ENCODE measurements around the gene NCKAP5L. TPM values are rescaled to one million over a fixed set of nuclear protein-coding genes. Genes with fewer than 3 reads are reported as not detected.

The NCKAP5L gene
- total and polyA plus RNA-seq, 9 of the 15 experiments (the other 6 are each of a cell fraction or from before 2014, with no cell fraction given), result 0.01 to 14.4 (median 3.7) TPM

GRCh38 chr12:49790741-49791555 is 37.3 kb downstream of the NCKAP5L start:
- Histone ChIP-seq H3K4me1 (replicated peaks in 1 of 2; ENCODE audit: control insufficient read depth in 2 of 2, insufficient read depth in 2 of 2, low read length in 2 of 2) (peaks cover 0 to 22% of the 10 kb centered on the region in 2 experiments; a peak in 2 of 5 replicates), H3K9me1 (ENCODE audit: control insufficient read depth, insufficient read depth, low read length) (no peaks in the 10 kb centered on the region), H3K9ac (ENCODE audit: insufficient read depth in 1 of 2, low read depth in 2 of 2, low read length in 2 of 2) (no peak overlapping the region; a peak in 1 of 4 replicates), H3K9me3 (replicated peaks; ENCODE audit: control insufficient read depth, insufficient read depth, low read depth, low read length) (no peaks in the 10 kb centered on the region), H3K27me3 (ENCODE audit: control insufficient read depth in 2 of 2, insufficient read depth in 2 of 2, low read length in 2 of 2) (no peaks in the 10 kb centered on the region), H4K20me1 (replicated peaks; ENCODE audit: control insufficient read depth, insufficient read depth, low read length) (0 out of 2 replicates have a peak, but pooled peaks cover 3% of the 10 kb centered on the region), H3K36me3 (ENCODE audit: control insufficient read depth, insufficient read depth, low read length) (no peaks in the 10 kb centered on the region), H3K4me2 (ENCODE audit: insufficient read depth, low read length) (no peak overlapping the region), H3K79me2 (ENCODE audit: control insufficient read depth, insufficient read depth, low read length) (no peaks in the 10 kb centered on the region), H2AFZ (ENCODE audit: low read depth, low read length) (no peak overlapping the region), H3K27ac (ENCODE audit: extremely low read depth, low read depth, low read length) (no peak overlapping the region), H3K4me3 (no peak overlapping the region)
- intact Hi-C loops (cut with micrococcal nuclease) (no loop called here), in situ Hi-C loops (cut with MboI) (no loop called here)
- CTCF ChIA-PET (ENCODE audit: low intra/inter-chr PET ratio), result no interaction called here
- TF ChIP-seq ZNF551 (CRISPR knock-in tag; IDR thresholded peaks at IDR 0.05) (no peak), HDAC1 (IDR thresholded peaks at IDR 0.05) (no peak), ILK (tag; IDR thresholded peaks at IDR 0.05; ENCODE audit: borderline replicate concordance, low read depth) (no peak)
- FAIRE-seq, result no peak
- POLR2A ChIA-PET, result interaction anchor here (0.9 kb wide), 2 partner anchors 9 to 49 kb away, joined by 3 read pairs; partner anchors contain the start of gene TMBIM6
- no peak for DNase-seq (ENCODE audit: extremely low read depth in 1 of 4, low spot score in 3 of 4)
- no TSS peak for BruUV-seq (replicated peaks)
- 66% methylated on average over 18 of the region's 22 CpGs for WGBS (ENCODE audit: insufficient coverage, low coverage, missing lambda C conversion rate)
- ATAC-seq, result no peak

- Histone ChIP-seq H3K4me2 (ENCODE audit: insufficient read depth, low read length) (no peak overlapping the region), H3K9me3 (replicated peaks; ENCODE audit: control insufficient read depth, insufficient read depth, low read depth, low read length) (no peaks in the 10 kb centered on the region), H3K27me3 (ENCODE audit: control insufficient read depth in 2 of 2, insufficient read depth in 2 of 2, low read length in 2 of 2) (no peaks in the 10 kb centered on the region), H3K4me3 (no peak overlapping the region), H3K27ac (ENCODE audit: extremely low read depth, low read depth, low read length) (no peak overlapping the region), H3K79me2 (ENCODE audit: control insufficient read depth, insufficient read depth, low read length) (no peaks in the 10 kb centered on the region), H2AFZ (ENCODE audit: low read depth, low read length) (no peak overlapping the region), H4K20me1 (replicated peaks; ENCODE audit: control insufficient read depth, insufficient read depth, low read length) (0 out of 2 replicates have a peak, but pooled peaks cover 3% of the 10 kb centered on the region), H3K9ac (ENCODE audit: insufficient read depth in 1 of 2, low read depth in 2 of 2, low read length in 2 of 2) (no peak overlapping the region), H3K4me1 (replicated peaks in 1 of 2; ENCODE audit: control insufficient read depth in 2 of 2, insufficient read depth in 2 of 2, low read length in 2 of 2) (peaks cover under 1 to 19% of the 10 kb centered on the region in 2 experiments; a peak in 2 of 5 replicates), H3K36me3 (ENCODE audit: control insufficient read depth, insufficient read depth, low read length) (no peaks in the 10 kb centered on the region), H3K9me1 (ENCODE audit: control insufficient read depth, insufficient read depth, low read length) (no peaks in the 10 kb centered on the region)
- in situ Hi-C loops (cut with MboI) (no loop called here), intact Hi-C loops (cut with micrococcal nuclease) (no loop called here)
- no peak for ATAC-seq
- no peak for FAIRE-seq
- ChIA-PET POLR2A (interaction anchor here (0.9 kb wide), 1 partner anchor 48 kb away, joined by 3 read pairs; the partner anchor contains the start of gene TMBIM6), CTCF (ENCODE audit: low intra/inter-chr PET ratio) (no interaction called here)
- peak in 1 of 4 experiments; percentile 21 for DNase-seq (ENCODE audit: extremely low read depth in 1 of 4, low spot score in 3 of 4)
- TF ChIP-seq NONO (IDR thresholded peaks at IDR 0.05; ENCODE audit: low read depth in 2 of 2, low read length in 1 of 2) (no peak), TEAD1 (CRISPR knock-in tag; IDR thresholded peaks at IDR 0.05) (peak in 1 of 2 experiments; percentile 89; a peak in 2 of 4 replicates)
- WGBS (ENCODE audit: insufficient coverage, low coverage, missing lambda C conversion rate), result 68% methylated on average over 3 of the region's 3 CpGs
- no TSS peak for BruUV-seq (replicated peaks)
These were observed 38.2 kb downstream of the NCKAP5L start for GRCh38 chr12:49789992-49790391.

Measured in K562 (cell line).